Measurements from ENCODE around the gene CLMP. TPM values are rescaled to one million over a fixed set of nuclear protein-coding genes. Genes with fewer than 3 reads are reported as not detected.

Gene CLMP
- polyA plus RNA-seq, 3 donors: 0.33 TPM; not detected in 2

- Mint-ChIP-seq H3K27me3 (ENCODE audit: low read depth in 3 of 3) (peaks cover 30 to 63% (median 38%) of the 10 kb centered on the region in 3 donors), H3K36me3 (no peaks in the 10 kb centered on the region), H3K4me3 (peak overlapping the region in 1 of 2 donors; percentile 44), H3K27ac (no peak overlapping the region), H3K9me3 (peaks cover 0 to 4% (median 0%) of the 10 kb centered on the region in 7 donors), H3K4me1 (no peaks in the 10 kb centered on the region)
- no peak for TF ChIP-seq CTCF (IDR thresholded peaks at IDR 0.05)
- no peaks in the 10 kb centered on the region for H3K36me3 ChIP-seq (replicated peaks in 1 of 2; ENCODE audit: control insufficient read depth in 1 of 2, insufficient read depth in 2 of 2, low read length in 2 of 2)
- no peak overlapping the region for H3K9ac ChIP-seq (ENCODE audit: insufficient read depth, low read length, poor library complexity, severe bottlenecking)
- no peaks in the 10 kb centered on the region for H3K4me1 ChIP-seq (ENCODE audit: control insufficient read depth in 1 of 2, insufficient read depth in 2 of 2, low read length in 2 of 2)
- H3K4me3 ChIP-seq (replicated peaks in 1 of 3; ENCODE audit: low read depth in 2 of 3, low read length in 3 of 3): no peak overlapping the region
- no peak overlapping the region for H3K27ac ChIP-seq (ENCODE audit: low read depth in 1 of 2, low read length in 2 of 2)
- no peak for DNase-seq
- no peaks in the 10 kb centered on the region for H3K79me2 ChIP-seq (ENCODE audit: insufficient read depth, low read length)
- H2AFZ ChIP-seq (ENCODE audit: insufficient read depth, low read depth, low read length, poor library complexity, severe bottlenecking): no peak overlapping the region
- H3K9me3 ChIP-seq (replicated peaks in 1 of 2; ENCODE audit: control insufficient read depth in 1 of 2, insufficient read depth in 1 of 2, low read length in 2 of 2): no peaks in the 10 kb centered on the region
- intact Hi-C loops (cut with micrococcal nuclease): no loop called here
- WGBS (ENCODE audit: insufficient coverage): 55% methylated on average over 2 of the region's 5 CpGs
- peaks cover 41 to 58% of the 10 kb centered on the region in 2 donors for H3K27me3 ChIP-seq (ENCODE audit: control insufficient read depth in 2 of 2, insufficient read depth in 2 of 2, low read length in 2 of 2)
- H4K20me1 ChIP-seq (ENCODE audit: insufficient read depth, low read length): no peaks in the 10 kb centered on the region
- H3K4me2 ChIP-seq (replicated peaks; ENCODE audit: extremely low read depth, low read length, poor library complexity, severe bottlenecking): no peak overlapping the region
Observed at GRCh38 chr11:123188508-123189165, 6.4 kb downstream of the CLMP start.

DNA sequence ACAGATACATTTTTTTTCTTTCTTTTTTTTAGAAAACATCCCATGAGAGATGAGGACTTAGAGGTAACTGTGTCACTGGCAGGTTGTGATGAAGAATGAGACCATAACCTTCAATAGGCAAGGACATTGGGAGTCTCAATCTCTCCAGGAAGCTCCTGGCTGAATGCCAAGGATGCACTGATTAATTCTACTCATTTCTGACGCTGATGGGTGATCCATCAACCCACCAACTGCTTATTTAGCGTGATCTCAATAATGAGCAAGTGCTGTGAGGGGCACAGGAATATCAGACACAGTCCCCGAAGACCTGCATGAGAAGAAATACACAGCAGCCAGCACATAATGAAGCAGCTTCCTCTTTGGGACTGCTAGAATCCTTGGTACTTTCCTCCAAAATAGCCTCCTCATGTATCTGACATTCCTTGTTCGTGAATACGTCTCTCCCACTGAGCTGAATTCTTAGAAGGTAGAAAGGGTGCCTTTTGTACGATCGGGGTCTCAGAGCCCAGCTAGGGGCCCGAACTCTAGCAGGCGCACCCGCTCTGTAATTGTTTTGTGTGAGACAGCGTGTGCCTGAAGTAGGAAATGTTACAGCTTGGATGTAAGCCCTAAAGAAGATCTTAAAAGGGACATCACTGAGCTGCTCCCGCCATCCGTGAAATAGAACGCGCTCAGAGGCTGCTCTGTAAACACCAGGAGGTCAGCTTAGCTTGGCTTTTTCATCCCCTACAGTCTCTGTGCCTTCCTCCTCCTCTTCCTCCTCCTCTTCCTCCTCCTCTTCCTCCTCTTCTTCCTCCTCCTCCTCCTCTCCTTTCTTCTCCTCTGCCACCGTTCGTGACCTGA is 7.2 kb downstream of the CLMP start:
- TF ChIP-seq CTCF (IDR thresholded peaks at IDR 0.05): no peak
- Mint-ChIP-seq H3K27me3 (ENCODE audit: low read depth in 3 of 3) (peaks cover 24 to 57% (median 33%) of the 10 kb centered on the region in 3 donors), H3K27ac (no peak overlapping the region), H3K4me3 (peak overlapping the region in 1 of 2 donors; percentile 44), H3K36me3 (no peaks in the 10 kb centered on the region), H3K4me1 (no peaks in the 10 kb centered on the region), H3K9me3 (peaks cover 0 to 4% (median 0%) of the 10 kb centered on the region in 7 donors)
- Histone ChIP-seq H3K4me3 (replicated peaks in 1 of 3; ENCODE audit: low read depth in 2 of 3, low read length in 3 of 3) (no peak overlapping the region), H3K4me1 (ENCODE audit: control insufficient read depth in 1 of 2, insufficient read depth in 2 of 2, low read length in 2 of 2) (no peaks in the 10 kb centered on the region), H3K9me3 (replicated peaks in 1 of 2; ENCODE audit: control insufficient read depth in 1 of 2, insufficient read depth in 1 of 2, low read length in 2 of 2) (no peaks in the 10 kb centered on the region), H3K79me2 (ENCODE audit: insufficient read depth, low read length) (no peaks in the 10 kb centered on the region), H2AFZ (ENCODE audit: insufficient read depth, low read depth, low read length, poor library complexity, severe bottlenecking) (no peak overlapping the region), H4K20me1 (ENCODE audit: insufficient read depth, low read length) (no peaks in the 10 kb centered on the region), H3K36me3 (replicated peaks in 1 of 2; ENCODE audit: control insufficient read depth in 1 of 2, insufficient read depth in 2 of 2, low read length in 2 of 2) (no peaks in the 10 kb centered on the region), H3K4me2 (replicated peaks; ENCODE audit: extremely low read depth, low read length, poor library complexity, severe bottlenecking) (no peak overlapping the region), H3K9ac (ENCODE audit: insufficient read depth, low read length, poor library complexity, severe bottlenecking) (no peak overlapping the region), H3K27me3 (ENCODE audit: control insufficient read depth in 2 of 2, insufficient read depth in 2 of 2, low read length in 2 of 2) (peaks cover 34 to 51% of the 10 kb centered on the region in 2 donors), H3K27ac (ENCODE audit: low read depth in 1 of 2, low read length in 2 of 2) (no peak overlapping the region)
- WGBS (ENCODE audit: insufficient coverage): 59% methylated on average over 14 of the region's 17 CpGs
- DNase-seq: no peak
- intact Hi-C loops (cut with micrococcal nuclease): no loop called here
